Left renal cortex interstitium (tissue), 4 donors: ENCODE results near the gene IL1R2. TPM values are rescaled to one million over a fixed set of nuclear protein-coding genes. Genes with fewer than 3 reads are reported as not detected.

Source experiments
- DNase-seq, 4 donors: peaks; one replicate each; pipeline ENCODE4 v3.0.0-alpha.2; 2013; ENCODE audit warnings: low read depth in 4 of 4, low spot score in 2 of 4, missing footprints in 1 of 4
- polyA plus RNA-seq, 4 donors: library from polyadenylated mRNA; unstranded; fragments of 120-200 nt; gene quantifications; one replicate each; pipeline ENCODE4 v1.2.1, GENCODE V29; 2013; ENCODE audit not compliant: insufficient read length in 4 of 4

IL1R2 gene
- polyA plus RNA-seq, 4 donors = 0.27 to 0.59 (median 0.46) TPM

DNA sequence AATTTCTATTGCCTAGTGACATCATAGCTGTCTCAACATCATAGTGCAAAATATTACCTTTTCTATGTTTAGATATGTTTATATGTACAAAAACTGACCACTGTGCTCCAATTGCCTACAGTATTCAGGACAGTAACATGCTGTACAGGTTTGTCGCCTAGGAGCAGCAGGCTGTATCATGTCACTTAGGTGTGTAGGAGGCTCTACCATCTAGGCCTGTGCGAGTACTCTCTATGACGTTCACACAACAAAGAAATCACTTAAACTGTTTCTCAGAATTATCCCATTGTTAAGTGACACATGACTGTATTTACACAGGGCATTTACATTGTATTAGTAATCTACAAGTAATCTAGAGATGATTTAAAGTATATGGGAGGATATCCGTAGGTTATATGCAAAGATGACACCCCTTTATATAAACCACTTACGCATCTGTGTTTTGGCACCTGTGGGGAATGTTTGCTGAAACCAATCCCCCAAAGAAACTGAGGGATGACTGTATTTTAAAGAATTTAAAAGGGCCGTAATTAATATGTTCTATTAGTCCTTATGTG, 24.7 kb downstream of the IL1R2 start:
- DNase-seq = no peak

DNA sequence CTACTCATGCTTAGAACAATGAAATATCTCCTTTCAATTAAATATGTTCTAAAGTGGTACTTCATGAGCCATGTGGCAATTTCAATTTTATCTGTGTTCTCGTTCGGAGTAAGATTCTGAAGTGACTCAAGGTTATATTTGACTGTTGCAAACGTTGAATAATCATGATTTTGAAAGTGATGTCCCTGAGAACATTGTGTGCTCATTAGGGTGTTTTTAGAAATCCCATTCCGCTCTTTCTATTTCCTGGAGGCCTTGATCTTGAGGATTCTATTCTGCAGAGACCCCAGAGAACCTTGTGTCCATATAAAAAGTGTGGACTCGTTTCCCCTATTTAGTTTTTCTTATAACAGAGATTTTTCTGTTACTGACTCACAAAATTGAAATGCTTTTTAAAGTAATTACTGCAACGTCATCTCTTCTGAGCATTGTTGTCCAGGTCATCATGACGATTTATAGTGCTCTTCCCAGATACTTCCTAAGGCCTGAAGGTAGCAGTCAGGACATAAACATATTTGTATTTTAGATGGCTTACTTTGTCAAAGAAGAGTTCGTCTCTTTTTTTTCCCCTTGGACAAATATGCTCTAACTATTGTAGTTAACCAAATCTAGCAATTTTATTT, 27.2 kb downstream of the IL1R2 start:
- DNase-seq = no peak

DNA sequence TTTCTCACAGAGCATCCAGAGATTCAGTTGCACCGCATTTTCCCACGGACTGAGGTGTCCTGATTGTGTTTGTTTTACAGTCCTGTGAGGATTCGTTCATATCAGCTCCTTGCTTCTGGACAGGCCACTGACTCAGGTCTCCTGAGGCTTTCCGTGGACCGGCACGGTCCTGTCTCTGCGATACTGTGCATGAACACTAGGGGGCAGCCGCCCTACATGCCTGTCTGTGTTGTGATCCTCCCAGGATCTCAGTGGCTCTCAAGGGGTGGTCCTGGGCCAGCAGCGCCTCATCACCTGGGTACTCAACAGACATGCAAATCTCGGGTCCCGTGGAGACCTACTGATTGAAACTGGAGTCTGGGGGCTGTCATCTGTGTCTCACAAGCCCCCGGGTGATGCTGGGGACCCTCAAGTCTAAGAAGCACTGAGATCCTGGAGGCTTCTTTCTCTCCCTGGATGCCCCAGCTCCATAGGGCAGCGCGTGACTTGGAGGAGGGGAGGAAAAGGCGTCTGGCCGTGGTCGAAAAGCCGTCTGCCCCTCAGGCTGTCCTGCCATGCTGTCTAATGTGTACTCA, 28.9 kb downstream of the IL1R2 start:
- peak in 3 of 4 donors; percentile 54 to 69 (median 58) for DNase-seq

DNA sequence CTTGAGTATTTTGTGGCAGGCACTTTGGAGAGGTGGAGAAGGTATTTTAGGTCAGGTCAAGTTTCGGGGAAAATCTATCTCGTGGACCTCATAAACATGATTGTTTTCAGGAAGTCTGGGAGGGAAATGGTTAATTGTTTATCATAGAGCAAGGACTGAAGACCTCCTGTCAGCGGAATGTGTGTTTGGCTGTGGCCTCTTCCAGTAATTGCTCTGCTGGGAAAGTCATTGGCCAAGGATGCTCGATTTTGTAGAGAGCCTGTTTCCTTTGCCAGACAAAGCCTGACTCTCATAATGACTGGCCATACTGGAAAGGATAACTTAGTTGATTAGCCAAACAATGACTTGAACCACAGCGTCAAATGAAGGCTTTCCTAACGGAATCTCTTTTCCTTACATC, 30.0 kb downstream of the IL1R2 start:
- DNase-seq = no peak

DNA sequence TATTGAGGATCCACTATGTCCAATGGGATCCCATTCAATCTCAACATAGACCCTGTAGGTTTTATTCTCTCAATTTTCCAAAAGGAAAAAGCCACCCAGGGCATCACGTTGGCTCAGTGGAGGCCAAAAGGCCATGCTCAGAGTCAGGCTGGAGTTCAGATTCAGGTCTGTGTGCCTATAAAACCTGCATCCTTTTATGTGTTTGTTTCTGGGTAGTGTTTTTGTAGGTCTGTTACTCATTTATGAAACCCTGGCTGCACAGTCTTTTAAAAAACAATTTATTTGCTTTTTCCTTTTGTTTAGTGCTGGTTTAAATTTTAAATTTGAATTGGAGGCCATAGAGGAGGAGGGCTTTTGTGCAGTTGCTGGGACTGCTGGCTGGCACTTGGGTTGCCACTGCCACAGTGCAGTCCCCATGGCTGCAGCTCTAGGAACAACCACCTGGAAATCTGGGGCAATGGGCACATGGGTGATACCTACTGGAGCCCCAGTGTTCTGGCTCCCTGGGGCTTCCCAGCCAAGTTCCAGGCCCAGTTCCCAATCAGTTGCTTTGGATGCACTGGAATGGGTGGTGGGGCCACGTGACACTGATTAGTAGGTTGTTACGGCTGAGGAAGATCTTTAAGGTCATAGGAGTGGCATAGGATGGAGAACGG, 31.3 kb downstream of the IL1R2 start:
- DNase-seq = no peak

DNA sequence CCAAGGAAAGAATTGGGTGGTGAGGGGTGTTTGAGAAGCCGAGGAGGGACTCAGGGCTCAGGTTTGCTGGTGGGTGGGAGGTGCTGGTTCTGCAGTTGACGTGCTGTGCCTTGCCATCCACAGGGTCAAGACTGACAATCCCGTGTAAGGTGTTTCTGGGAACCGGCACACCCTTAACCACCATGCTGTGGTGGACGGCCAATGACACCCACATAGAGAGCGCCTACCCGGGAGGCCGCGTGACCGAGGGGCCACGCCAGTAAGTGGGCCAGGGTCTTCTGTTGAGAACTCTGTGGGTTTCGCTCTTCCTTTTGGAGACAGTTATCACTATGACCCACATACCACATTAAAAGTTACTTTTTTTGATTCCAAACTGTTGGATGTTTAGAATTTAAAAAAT, 32.6 kb downstream of the IL1R2 start:
- no peak for DNase-seq

DNA sequence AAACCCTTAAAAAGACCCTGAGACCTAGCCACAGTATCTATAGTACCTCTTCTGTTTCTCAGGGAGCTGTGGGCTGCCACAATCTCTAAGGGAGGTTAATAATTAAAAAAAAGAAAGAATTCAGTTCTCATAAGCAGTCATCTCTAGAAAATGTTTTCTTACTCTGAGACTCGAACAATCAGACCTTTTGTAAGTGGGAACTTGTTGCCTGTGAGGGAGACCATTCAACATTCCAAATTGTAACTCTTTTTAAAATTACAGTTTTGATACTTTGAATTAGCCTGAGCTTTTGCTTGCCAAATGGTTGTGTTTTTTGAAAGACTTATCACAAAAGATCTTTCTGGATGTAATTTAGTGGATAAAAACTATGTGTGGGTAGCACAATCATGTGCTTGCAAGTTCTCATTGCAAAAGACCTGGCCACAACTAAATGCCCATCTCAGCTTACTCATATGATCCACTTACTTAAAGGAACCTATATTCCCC, 33.3 kb downstream of the IL1R2 start:
- DNase-seq = no peak

DNA sequence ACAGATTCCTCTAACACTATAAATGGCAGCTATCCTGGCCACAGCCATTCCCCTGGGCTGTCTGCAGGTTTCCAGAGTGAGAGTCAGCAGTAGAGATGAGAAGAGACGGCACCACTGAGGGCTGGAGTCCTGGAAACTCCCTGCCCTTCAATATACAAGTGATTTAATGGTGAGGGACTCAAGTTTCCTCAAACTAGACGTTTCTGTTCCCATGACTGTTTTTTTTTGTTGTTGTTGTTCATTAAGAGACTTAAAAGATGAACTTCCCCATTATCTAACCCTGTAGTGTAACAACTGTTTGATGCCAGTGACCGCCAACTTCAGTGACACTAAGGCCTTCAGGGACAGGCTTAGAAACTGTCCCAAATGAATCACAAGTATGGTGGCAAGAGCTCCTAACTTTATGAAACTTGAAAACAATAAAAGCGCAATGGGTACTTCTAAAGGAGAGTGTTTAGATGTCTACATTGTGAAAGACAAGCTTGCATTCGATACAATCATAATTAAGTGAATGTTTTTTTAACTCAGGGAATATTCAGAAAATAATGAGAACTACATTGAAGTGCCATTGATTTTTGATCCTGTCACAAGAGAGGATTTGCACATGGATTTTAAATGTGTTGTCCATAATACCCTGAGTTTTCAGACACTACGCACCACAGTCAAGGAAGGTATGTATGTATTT, 34.0 kb downstream of the IL1R2 start:
- no peak for DNase-seq

DNA sequence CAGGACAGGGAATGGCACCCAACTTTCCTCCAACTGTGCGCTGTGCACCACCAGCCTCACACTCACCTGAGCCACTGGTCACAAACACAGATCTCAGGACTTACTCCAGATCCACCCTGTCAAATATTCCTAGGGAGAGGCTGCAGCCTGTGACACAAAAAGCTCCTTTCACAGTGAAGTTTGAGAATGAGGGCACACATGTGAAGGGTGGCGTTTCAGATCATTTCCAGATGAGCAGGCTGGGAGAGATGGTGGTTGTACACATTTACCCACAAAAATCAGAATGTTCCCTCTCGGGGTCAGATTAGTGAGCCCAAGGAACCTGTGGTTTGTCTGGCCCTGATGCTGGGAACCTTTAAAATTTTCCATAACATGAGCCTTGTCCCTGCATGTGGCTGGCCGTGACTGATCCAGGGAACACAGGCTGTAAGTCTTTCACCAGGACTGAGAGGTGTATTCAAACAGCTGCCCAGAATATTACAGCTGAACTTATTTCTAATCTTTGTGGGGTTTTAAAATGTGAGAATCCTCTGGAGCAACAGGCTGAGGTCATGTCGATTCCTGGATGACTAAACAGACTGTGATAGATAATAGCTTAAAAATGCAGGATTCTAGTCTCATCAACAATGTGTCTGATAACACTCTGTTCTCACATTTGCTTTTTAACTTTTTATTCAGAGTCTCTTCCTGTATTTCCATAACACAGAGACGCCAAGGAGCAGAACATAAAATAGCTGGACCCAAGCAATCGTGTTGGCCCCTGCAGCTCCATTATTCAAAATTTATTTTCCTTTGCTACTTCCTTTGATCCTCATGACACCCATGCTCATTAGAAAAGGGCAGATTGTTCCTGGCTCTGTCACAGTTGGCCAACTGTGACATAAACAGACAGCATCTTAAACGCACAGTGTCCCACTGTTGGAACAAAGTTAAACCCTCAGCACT, 35.5 kb downstream of the IL1R2 start:
- peak in 1 of 4 donors; percentile 32 for DNase-seq

DNA sequence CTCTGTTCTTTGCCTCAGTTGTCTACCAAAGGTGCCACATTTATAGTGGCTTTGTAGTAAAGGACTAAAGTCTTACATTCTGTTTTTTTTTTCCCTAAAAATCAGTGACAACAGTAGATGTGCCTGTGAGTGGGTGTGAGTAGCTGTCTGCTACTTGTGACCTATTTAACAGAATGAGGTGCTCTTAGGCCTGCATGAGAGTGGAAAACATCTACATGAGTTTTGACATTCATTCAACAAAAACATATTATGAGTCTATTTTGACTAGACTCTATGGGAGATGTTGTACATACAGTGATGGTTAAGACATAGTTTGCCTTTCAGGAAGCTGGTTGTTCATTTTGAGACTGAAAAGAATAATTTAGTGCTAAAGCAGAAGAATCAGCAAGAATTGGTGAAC, 36.7 kb downstream of the IL1R2 start:
- no peak for DNase-seq

DNA sequence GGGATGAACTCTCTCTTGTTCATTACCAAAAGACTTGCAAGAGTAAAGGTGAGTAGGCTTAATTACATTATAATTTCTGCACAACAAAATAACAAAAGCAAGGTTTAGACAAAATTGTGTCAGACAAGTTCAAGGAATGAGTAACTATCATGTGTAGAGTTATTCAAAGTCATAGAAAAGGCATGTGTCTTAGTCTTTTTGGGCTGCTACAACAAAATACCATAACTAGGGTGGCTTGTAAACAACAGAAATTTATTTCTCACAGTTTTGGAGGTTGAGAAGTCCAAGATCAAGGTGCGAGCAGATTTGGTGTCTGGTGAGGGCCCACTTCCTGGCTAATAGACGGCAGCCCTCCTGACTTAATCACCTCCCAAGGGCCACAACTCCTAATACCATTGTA, 37.6 kb downstream of the IL1R2 start:
- DNase-seq = no peak

DNA sequence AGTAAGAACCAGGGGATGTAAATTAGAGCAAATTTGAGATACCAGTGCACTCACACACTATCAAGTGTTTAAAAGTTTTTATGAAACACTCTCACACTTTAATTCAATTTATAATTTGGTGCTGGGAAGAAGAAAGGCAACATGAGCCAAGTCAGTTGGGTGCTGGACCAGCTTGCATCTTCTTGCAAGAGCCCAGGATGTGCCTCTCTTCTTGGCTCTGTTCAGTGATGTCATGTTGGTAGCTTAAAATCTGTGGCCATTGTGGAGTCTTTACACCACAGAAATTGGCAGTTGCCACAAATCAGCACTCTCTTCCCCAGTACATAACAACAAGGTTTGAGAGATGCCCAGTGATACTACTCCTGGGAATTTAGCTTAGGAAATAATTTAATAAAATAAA, 38.2 kb downstream of the IL1R2 start:
- no peak for DNase-seq

DNA sequence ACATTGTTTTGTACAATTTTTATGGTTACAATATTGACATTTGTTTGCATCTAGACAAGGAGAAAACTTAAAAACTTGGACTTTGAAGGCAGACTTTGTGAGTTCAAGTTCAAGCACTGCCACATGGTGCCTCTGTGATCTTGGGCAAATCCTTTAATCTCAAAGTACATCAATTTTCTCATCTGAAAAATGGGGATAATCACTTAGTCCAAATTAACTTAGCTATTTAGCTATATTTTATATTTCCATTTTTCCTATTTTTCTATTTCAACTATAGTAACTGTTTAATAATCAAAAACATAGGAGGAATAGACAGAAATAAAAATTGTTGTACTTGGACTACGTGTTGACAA, 38.7 kb downstream of the IL1R2 start:
- no peak for DNase-seq

DNA sequence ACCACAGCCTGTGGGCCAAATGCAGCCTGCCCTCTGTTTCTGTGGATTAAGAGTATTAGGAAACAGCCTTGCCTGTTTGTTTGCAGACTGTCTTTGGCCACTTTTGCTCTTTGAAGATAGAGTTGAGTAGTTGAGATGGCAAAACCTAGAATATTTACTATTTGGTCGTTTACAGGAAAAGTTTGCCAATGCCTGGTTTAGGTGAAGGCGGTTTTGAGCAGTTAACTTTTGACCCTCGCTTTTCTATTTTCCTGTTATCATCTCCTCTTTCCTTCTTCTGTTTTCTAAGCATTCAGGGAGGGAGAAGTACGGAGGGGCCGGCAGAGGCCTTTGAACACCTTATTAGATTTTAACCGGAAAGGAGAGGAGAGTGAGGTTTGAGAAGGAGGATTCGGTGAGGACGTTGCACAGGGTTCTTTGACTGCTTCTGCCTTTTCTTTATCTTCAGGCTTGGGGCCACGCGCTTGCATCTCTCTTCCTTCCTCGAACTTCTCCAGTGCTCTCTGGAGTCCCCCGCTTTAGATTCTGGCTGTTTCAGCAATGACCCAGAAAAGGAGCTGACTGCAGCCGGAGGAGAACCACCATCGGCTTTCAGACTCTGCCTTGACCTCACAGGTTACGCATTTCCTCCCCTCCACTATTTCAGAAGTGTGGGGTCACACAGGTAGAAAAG, 39.2 kb downstream of the IL1R2 start:
- no peak for DNase-seq

DNA sequence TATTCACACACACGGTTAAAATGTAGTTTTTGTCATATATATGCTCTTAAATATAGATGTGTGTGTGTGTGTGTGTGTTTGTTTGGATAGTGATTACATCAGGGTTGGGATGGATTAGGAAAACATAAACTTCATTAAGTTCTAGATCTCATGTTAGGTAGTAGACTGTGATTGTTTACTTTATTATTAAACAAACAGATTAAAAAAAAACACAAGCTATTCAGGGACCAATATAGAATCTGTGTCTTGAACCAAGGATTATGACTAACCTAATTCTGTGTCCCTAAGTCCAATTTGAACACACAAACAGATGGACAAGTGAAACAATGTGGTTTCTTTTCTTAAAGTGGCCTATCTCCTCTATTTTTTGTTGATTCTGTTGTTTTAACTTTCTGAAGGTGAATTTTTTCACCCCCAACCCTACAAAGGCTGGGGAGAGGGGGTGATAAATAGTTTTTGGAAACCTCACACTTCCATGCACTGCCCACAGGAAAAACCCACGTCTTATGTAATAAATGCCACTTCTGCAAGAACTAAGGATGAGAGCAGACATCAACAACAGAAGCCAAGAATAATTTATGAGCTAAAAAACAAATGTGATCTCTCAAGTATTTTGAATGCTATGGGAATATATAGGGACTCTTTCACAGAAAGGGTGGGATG, 40.7 kb downstream of the IL1R2 start:
- no peak for DNase-seq

DNA sequence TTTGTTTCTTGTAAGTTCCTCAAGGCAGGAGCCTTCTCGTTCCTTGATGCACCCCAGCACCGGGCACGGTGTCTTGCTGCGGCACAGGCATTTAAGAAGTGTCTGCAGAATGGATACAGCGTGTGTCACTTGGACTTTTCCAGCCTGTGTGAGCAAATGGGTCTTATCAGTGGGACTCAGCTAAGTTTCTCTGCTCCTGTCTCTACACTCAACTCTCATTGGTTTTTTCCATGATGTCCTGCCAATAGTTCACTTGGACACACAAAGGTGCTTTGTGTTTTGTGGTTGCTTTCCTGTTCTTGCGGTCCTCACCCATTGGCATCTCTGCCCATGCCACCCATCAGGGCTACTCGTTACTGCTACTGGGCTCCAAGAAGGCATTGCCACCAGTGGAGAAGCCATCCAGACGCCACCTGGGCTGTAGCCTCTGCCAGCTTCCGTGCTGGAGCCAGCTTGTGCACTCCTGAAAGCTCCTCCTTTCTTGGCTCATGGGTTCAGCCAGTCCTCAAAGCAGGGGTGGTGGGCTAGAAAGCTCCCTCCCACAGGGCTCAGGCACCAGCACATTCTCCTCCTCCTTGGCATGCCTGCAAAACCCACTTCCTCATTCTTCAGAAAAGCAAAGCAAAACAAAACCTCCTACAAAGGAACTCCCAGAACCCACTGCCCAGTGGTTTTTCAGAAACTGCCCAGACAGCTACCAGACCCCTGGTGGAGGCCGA, 41.4 kb downstream of the IL1R2 start:
- no peak for DNase-seq

DNA sequence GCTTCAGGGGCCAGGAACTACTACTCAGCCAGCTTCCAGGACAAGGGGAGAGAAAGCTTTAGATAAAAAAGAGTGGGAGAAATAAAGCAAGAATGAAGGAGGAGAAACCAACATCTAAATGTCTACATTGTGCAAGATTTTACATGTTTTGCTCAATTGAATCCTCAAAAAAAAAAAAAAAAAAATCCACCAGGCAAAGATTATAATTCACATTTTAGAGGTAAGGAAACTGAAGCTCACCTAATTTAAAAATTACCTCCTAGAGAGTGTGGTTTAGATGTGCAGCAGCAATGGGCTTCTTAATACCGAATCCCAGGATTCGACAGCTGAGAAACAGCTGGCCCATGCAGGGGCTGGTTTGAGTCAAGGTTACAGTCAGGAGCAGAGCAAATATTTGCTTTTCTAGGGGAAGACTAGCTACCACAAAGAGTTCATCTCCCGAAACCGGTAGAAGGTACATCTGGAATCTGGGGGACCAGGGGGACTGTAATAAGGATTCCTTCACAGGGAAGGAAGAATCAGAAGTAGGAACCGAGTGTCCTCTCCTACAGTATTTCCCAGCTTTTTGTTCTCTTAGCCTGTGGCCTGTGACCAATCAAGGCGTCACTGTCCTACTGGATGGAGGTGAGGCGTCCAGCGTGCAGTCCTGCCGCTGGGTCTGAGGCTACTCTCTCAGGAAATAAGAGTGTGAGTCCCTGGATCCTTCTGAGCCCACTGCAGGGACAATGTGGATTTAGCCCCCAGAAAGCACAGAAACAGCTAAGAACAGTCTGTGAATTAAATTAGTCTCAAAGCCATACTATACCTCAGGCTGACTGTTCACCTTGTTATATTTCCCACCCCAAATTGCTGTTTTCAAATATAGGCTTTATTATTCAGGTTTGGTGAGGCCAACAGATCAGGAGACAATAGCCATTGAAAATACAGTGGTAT, 42.3 kb downstream of the IL1R2 start:
- no peak for DNase-seq
